ENCODE data around the gene MEIOSIN. TPM values are rescaled to one million over a fixed set of nuclear protein-coding genes. Genes with fewer than 3 reads are reported as not detected.
"Not testable (repeated sequence)": the region's sequence is repeated elsewhere in the genome, so short reads cannot be mapped to it uniquely, and the experiment has no call there.

Gene MEIOSIN
- total RNA-seq, 2 donors from 2014 or later = 0.78 to 0.90 TPM

DNA sequence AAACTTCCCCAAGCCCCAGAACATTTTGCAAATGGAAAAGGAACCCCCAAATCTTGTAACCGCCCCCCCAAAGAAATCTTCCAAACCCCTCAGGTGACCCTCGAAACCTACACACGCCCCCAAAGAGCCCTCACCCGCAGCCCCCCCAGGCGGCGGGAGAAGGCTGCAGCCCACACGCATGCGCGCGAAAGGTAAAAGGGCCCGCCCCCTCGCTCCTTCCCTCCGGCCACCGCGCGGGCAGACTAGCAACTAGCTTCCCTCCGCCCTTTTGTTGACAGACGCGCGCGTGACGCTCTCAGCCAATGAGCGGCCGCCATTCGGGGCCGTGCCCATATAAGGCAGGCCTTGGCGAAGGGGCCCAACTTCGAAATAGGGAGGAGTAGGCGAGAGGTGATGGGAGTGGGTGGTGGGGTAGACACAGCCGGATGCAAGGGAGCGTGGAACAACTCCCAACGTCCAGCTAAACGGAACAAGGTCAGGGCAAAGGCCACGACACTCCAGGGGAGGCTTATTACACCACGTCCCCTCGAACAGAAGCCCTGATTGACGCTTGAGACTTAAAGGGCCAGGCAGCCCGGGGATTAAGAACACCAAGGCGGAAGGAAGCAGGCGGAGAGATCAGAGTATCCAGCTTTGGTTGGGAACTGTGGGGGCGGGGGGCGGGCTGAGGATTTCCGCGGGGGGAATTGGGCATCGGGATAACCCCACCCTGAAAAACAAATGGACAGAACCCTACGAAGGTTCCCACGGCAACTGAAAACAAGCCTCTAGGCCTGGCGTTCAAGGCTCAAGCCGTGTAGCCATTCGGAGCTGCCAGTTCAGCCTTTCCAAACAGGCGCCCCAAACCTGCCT lies 15.9 kb upstream of the MEIOSIN start:
- peak overlapping the region; percentile 91 to 96 for H3K27ac ChIP-seq
- TF ChIP-seq, protein P1, sequence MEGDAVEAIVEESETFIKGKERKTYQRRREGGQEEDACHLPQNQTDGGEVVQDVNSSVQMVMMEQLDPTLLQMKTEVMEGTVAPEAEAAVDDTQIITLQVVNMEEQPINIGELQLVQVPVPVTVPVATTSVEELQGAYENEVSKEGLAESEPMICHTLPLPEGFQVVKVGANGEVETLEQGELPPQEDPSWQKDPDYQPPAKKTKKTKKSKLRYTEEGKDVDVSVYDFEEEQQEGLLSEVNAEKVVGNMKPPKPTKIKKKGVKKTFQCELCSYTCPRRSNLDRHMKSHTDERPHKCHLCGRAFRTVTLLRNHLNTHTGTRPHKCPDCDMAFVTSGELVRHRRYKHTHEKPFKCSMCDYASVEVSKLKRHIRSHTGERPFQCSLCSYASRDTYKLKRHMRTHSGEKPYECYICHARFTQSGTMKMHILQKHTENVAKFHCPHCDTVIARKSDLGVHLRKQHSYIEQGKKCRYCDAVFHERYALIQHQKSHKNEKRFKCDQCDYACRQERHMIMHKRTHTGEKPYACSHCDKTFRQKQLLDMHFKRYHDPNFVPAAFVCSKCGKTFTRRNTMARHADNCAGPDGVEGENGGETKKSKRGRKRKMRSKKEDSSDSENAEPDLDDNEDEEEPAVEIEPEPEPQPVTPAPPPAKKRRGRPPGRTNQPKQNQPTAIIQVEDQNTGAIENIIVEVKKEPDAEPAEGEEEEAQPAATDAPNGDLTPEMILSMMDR (IDR thresholded peaks at IDR 0.05) = peak in 1 of 2 donors; percentile 26

GRCh38 chr19:45717983-45718650 lies 15.1 kb upstream of the MEIOSIN start:
- Histone ChIP-seq H3K27me3 (no peaks in the 10 kb centered on the region), H3K4me1 (peaks cover 0 to 18% of the 10 kb centered on the region in 2 donors), H3K9me3 (no peaks in the 10 kb centered on the region), H3K36me3 (peaks cover 2% of the 10 kb centered on the region), H3K4me3 (peak overlapping the region; percentile 45 to 72), H3K27ac (peak overlapping the region; percentile 91 to 96)
- no peak for DNase-seq (ENCODE audit: low spot score)
- TF ChIP-seq, protein P1 (IDR thresholded peaks at IDR 0.05) = no peak

More for the DNA sequence above, 15.9 kb upstream of the MEIOSIN start:
- H3K4me1 ChIP-seq = peaks cover 0 to 18% of the 10 kb centered on the region in 2 donors
- H3K27me3 ChIP-seq = no peaks in the 10 kb centered on the region
- peak overlapping the region; percentile 60 to 72 for H3K4me3 ChIP-seq
- H3K9me3 ChIP-seq = no peaks in the 10 kb centered on the region
- peak; percentile 100 for DNase-seq (ENCODE audit: low spot score)
- H3K36me3 ChIP-seq = peaks cover 9% of the 10 kb centered on the region

GRCh38 chr19:45720065-45720464 lies 13.2 kb upstream of the MEIOSIN start:
- H3K9me3 ChIP-seq; DNase-seq (ENCODE audit: low spot score); H3K27me3 ChIP-seq; H3K36me3 ChIP-seq; H3K4me3 ChIP-seq; H3K27ac ChIP-seq: not testable (repeated sequence)
- peaks cover 0 to 18% of the 10 kb centered on the region in 2 donors for H3K4me1 ChIP-seq

- not testable (repeated sequence) for H3K4me3 ChIP-seq
These were observed 4.6 kb upstream of the MEIOSIN start for GRCh38 chr19:45728683-45729082.

GRCh38 chr19:45729800-45730290 lies 3.4 kb upstream of the MEIOSIN start:
- Histone ChIP-seq H3K4me1 (peaks cover 0 to 13% of the 10 kb centered on the region in 2 donors), H3K4me3 (peak overlapping the region; percentile 71 to 97), H3K27me3 (no peaks in the 10 kb centered on the region), H3K36me3 (no peaks in the 10 kb centered on the region), H3K9me3 (no peaks in the 10 kb centered on the region), H3K27ac (peak overlapping the region; percentile 64 to 85)
- DNase-seq (ENCODE audit: low spot score) = no peak
- TF ChIP-seq, protein P1 (IDR thresholded peaks at IDR 0.05) = no peak

More at GRCh38 chr19:45728683-45729082, 4.6 kb upstream of the MEIOSIN start:
- not testable (repeated sequence) for H3K27me3 ChIP-seq; H3K27ac ChIP-seq; DNase-seq (ENCODE audit: low spot score); H3K9me3 ChIP-seq; H3K36me3 ChIP-seq
- peaks cover 0 to 13% of the 10 kb centered on the region in 2 donors for H3K4me1 ChIP-seq

DNA sequence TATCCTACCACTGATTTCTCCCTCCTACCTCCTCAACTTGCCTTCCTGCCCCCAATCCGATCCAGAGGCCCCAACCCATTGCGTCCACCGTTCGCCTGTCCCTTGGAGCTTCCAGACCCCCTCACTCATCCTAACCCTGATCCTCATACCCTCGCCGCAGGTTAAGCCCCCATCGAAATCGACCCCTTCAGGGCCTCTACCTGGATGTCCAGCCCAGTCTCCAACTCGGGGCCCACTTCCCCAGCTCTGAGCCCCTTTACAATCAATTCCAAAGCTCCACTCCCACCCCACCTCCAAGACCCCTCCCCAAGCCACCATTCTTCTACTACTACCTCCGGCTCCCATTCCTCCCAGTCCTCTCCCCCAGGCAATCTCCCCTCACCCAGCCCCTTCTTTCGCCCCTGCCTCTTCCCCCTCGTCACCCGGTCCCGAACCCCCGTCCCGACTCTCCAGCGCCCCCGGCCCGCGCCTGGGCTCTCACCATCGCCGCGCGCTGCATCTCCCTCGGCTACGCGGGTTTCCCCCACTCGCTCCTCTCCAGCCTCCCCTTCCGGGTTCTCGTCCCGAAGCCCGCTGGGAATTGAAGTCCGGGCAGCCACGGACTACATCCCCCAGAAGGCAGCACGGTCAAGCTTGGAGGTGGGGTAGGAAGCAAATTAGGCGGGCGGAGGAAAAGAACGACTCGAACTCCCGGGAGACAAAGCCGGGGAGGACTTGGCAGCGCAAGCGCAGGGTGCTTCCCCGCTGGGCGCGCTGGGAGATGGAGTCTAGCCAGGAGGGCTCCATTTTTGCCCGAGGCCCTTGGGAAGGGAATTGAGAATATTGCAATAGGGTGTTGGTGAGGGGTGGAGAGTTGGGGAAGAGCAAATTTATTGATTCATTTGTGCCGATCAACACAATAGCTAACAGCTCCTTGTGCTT lies 2.6 kb upstream of the MEIOSIN start, which contains the start of gene FBXO46:
Gene FBXO46 (minus strand): TSS at position 529 of the 921 bp plus-strand sequence. CDS start 17,401 bp downstream, outside the sequence.
- H3K27me3 ChIP-seq = no peaks in the 10 kb centered on the region
- peak within 1 kb of the TSS; percentile 64 to 85 for H3K27ac ChIP-seq
- no peaks in the 10 kb centered on the region for H3K9me3 ChIP-seq
- peaks cover 0 to 13% of the 10 kb centered on the region in 2 donors for H3K4me1 ChIP-seq
- DNase-seq (ENCODE audit: low spot score) = peak; percentile 97
- TF ChIP-seq, protein P1 (IDR thresholded peaks at IDR 0.05) = peak in 1 of 2 donors; percentile 13
- no peaks in the 10 kb centered on the region for H3K36me3 ChIP-seq
- peak within 1 kb of the TSS; percentile 71 to 97 for H3K4me3 ChIP-seq
